ENCODE measurements around the gene QSOX1.

DNA sequence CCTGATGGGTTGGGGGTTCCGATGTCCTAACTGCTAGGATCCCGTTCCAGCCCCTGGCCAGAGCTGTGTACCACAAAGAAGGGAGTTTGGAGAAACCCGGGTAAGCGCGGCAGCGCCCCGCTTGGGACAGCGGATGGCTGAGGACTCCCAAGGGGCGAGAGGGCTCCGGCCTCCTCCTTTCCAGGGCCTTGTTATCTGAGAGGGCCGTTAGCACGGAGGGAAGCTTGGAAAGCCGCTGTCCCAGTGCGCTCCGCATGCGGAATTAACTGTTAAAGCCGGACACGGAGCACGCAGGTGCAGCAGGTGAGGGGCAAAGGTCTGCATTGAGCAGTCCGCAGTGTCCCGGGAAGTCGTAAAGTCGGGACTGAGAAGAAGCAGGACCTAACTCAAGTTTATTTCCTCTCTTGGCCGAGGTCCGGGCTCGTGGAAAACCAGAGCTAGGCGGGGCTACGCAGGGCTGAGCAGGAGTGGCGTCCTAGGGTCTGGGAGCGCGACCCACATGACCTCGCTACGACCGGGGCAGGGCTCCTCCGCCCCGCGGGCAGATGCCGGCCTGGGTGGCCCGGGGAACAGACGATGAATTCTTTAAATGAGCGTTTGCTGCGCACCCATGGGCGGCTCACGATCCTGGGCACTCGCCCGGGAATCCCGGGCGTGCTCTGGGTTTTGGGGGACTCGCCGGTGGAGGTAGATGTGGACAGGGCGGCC, 79.9 kb downstream of the QSOX1 start:
- TF ChIP-seq EZH2 (IDR thresholded peaks at IDR 0.05; ENCODE audit: borderline replicate concordance, low read depth, low read length, poor library complexity, severe bottlenecking), result peak; percentile 82
- TF ChIP-seq, protein P1, sequence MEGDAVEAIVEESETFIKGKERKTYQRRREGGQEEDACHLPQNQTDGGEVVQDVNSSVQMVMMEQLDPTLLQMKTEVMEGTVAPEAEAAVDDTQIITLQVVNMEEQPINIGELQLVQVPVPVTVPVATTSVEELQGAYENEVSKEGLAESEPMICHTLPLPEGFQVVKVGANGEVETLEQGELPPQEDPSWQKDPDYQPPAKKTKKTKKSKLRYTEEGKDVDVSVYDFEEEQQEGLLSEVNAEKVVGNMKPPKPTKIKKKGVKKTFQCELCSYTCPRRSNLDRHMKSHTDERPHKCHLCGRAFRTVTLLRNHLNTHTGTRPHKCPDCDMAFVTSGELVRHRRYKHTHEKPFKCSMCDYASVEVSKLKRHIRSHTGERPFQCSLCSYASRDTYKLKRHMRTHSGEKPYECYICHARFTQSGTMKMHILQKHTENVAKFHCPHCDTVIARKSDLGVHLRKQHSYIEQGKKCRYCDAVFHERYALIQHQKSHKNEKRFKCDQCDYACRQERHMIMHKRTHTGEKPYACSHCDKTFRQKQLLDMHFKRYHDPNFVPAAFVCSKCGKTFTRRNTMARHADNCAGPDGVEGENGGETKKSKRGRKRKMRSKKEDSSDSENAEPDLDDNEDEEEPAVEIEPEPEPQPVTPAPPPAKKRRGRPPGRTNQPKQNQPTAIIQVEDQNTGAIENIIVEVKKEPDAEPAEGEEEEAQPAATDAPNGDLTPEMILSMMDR (conservative IDR thresholded peaks at IDR 0.05; ENCODE audit: low read depth, low read length), result no peak
